Vagina (tissue), 2 donors: ENCODE data around the gene TOLLIP. TPM values are rescaled to one million over a fixed set of nuclear protein-coding genes. Genes with fewer than 3 reads are reported as not detected.

Experiments
- DNase-seq, 2 donors: peaks; one replicate each; pipeline ENCODE4 v3.0.0-alpha.2; 2017; ENCODE audit errors: extremely low spot score in 2 of 2
- H3K27ac ChIP-seq: fragments of 200-600 bp; sonication (generic); one replicate; pipeline ENCODE4 v1.5.1; 2019
- H3K27me3 ChIP-seq: fragments of 200-600 bp; sonication (generic); one replicate; pipeline ENCODE4 v1.5.1; 2019
- H3K36me3 ChIP-seq, 2 donors: fragments of 200-600 bp; sonication (generic); one replicate each; pipeline ENCODE4 v1.5.1; 2017 to 2019
- H3K4me1 ChIP-seq: fragments of 200-600 bp; sonication (generic); one replicate; pipeline ENCODE4 v1.5.1; 2019
- H3K4me3 ChIP-seq, 2 donors: fragments of 200-600 bp; sonication (generic); 1 replicate in 1 of 2; 2 replicates in 1 of 2; pipeline ENCODE4 v1.5.1; 2016 to 2019
- H3K9me3 ChIP-seq: fragments of 200-600 bp; sonication (generic); one replicate; pipeline ENCODE4 v1.5.1; 2019
- CTCF ChIP-seq, 3 experiments: fragments of 450-650 bp in 2 of 3; fragments of 200-600 bp in 1 of 3; sonication (generic) in 1 of 3; IDR thresholded peaks; one replicate each; pipeline ENCODE4 v1.5.1; 2017 to 2019; ENCODE audit warnings: antibody characterized with exemption in 3 of 3, mild to moderate bottlenecking in 2 of 3, moderate library complexity in 2 of 3
- POLR2A ChIP-seq, 2 donors: fragments of 450-650 bp; IDR thresholded peaks; one replicate each; pipeline ENCODE4 v1.6.1; 2017; ENCODE audit warnings: antibody characterized with exemption in 2 of 2, mild to moderate bottlenecking in 2 of 2, moderate library complexity in 2 of 2
- POLR2AphosphoS5 ChIP-seq, 2 donors: sonication (generic); formaldehyde crosslinking; IDR thresholded peaks; one replicate each; pipeline ENCODE4 v1.9.0; 2017; ENCODE audit warnings: antibody characterized with exemption in 2 of 2, mild to moderate bottlenecking in 2 of 2, low read depth in 1 of 2; ENCODE audit not compliant: insufficient read depth in 1 of 2
- intact Hi-C: fragments of 100-400 bp; cut with DNase I; formaldehyde crosslinking; loops from one replicate; pipeline ENCODE4 v1.15.1; 2023
- total RNA-seq: library from RNA; depleted of rRNA; stranded (reverse); fragments of >200 nt; gene quantifications from one replicate; pipeline ENCODE4 v1.2.3, GENCODE V29; 2016

The TOLLIP gene
- total RNA-seq, 1 donor from 2014 or later = 52.5 TPM

- Histone ChIP-seq H3K4me1 (peaks cover 14% of the 10 kb centered on the region), H3K27ac (peak overlapping the region; percentile 77), H3K27me3 (no peaks in the 10 kb centered on the region), H3K9me3 (no peaks in the 10 kb centered on the region), H3K4me3 (peak overlapping the region; percentile 50 to 64), H3K36me3 (no peaks in the 10 kb centered on the region)
- intact Hi-C loops = loop anchor here (5.0 kb wide), 1 partner anchor 235 kb away; the partner anchor contains the start of gene DUSP8
- TF ChIP-seq CTCF (IDR thresholded peaks at IDR 0.05) (no peak), POLR2AphosphoS5 (IDR thresholded peaks at IDR 0.05; ENCODE audit: insufficient read depth in 1 of 2, low read depth in 1 of 2) (no peak), POLR2A (IDR thresholded peaks at IDR 0.05) (no peak)
- no peak for DNase-seq
These were observed 28.2 kb upstream of the TOLLIP start for GRCh38 chr11:1337647-1338007.

- H3K4me3 ChIP-seq = peak overlapping the region; percentile 50 to 64
- no peaks in the 10 kb centered on the region for H3K9me3 ChIP-seq
- H3K36me3 ChIP-seq = no peaks in the 10 kb centered on the region
- no peaks in the 10 kb centered on the region for H3K27me3 ChIP-seq
- H3K4me1 ChIP-seq = peaks cover 14% of the 10 kb centered on the region
- intact Hi-C loops = loop anchor here (5.0 kb wide), 1 partner anchor 235 kb away; the partner anchor contains the start of gene DUSP8
- peak overlapping the region; percentile 77 for H3K27ac ChIP-seq
- no peak for DNase-seq
- TF ChIP-seq POLR2A (IDR thresholded peaks at IDR 0.05) (no peak), CTCF (IDR thresholded peaks at IDR 0.05) (no peak), POLR2AphosphoS5 (IDR thresholded peaks at IDR 0.05; ENCODE audit: insufficient read depth in 1 of 2, low read depth in 1 of 2) (no peak)
These were observed 27.6 kb upstream of the TOLLIP start for GRCh38 chr11:1336836-1337646.

- Histone ChIP-seq H3K9me3 (no peaks in the 10 kb centered on the region), H3K27ac (peak overlapping the region; percentile 88), H3K27me3 (no peaks in the 10 kb centered on the region), H3K4me1 (peaks cover 14% of the 10 kb centered on the region), H3K36me3 (no peaks in the 10 kb centered on the region), H3K4me3 (peak overlapping the region; percentile 50 to 64)
- DNase-seq = no peak
- intact Hi-C loops = loop anchor here (5.0 kb wide), 1 partner anchor 236 kb away; the partner anchor contains the start of gene DUSP8
- TF ChIP-seq POLR2AphosphoS5 (IDR thresholded peaks at IDR 0.05; ENCODE audit: insufficient read depth in 1 of 2, low read depth in 1 of 2) = peak; percentile 38 to 58
- peak in 1 of 2 donors; percentile 27 for TF ChIP-seq POLR2A (IDR thresholded peaks at IDR 0.05)
- TF ChIP-seq CTCF (IDR thresholded peaks at IDR 0.05) = no peak
These were observed 26.7 kb upstream of the TOLLIP start for GRCh38 chr11:1335811-1336761.

GRCh38 chr11:1335264-1335810 lies 25.9 kb upstream of the TOLLIP start:
- intact Hi-C loops = loop anchor here (5.0 kb wide), 1 partner anchor 237 kb away; the partner anchor contains the start of gene DUSP8
- peaks cover 14% of the 10 kb centered on the region for H3K4me1 ChIP-seq
- H3K9me3 ChIP-seq = no peaks in the 10 kb centered on the region
- DNase-seq = no peak
- TF ChIP-seq POLR2A (IDR thresholded peaks at IDR 0.05) (no peak), POLR2AphosphoS5 (IDR thresholded peaks at IDR 0.05; ENCODE audit: insufficient read depth in 1 of 2, low read depth in 1 of 2) (no peak), CTCF (IDR thresholded peaks at IDR 0.05) (no peak)
- no peaks in the 10 kb centered on the region for H3K36me3 ChIP-seq
- peak overlapping the region; percentile 88 for H3K27ac ChIP-seq
- H3K27me3 ChIP-seq = no peaks in the 10 kb centered on the region
- H3K4me3 ChIP-seq = peak overlapping the region; percentile 50 to 64
